B cell (primary cell): ENCODE data around the gene ZSWIM4.

Experiments used
- EZH2 ChIP-seq: IDR thresholded peaks from 2 replicates; pipeline ENCODE4 v1.6.1; 2012; ENCODE audit warnings: borderline replicate concordance, low read depth, mild to moderate bottlenecking, moderate library complexity, low read length; ENCODE audit not compliant: insufficient read depth, poor library complexity, severe bottlenecking
- TF ChIP-seq, protein P1 (sequence below): fragments of 200-600 bp; IDR thresholded peaks from one replicate; pipeline ENCODE4 v1.8.0; 2022; ENCODE audit warnings: antibody characterized with exemption, mild to moderate bottlenecking

DNA sequence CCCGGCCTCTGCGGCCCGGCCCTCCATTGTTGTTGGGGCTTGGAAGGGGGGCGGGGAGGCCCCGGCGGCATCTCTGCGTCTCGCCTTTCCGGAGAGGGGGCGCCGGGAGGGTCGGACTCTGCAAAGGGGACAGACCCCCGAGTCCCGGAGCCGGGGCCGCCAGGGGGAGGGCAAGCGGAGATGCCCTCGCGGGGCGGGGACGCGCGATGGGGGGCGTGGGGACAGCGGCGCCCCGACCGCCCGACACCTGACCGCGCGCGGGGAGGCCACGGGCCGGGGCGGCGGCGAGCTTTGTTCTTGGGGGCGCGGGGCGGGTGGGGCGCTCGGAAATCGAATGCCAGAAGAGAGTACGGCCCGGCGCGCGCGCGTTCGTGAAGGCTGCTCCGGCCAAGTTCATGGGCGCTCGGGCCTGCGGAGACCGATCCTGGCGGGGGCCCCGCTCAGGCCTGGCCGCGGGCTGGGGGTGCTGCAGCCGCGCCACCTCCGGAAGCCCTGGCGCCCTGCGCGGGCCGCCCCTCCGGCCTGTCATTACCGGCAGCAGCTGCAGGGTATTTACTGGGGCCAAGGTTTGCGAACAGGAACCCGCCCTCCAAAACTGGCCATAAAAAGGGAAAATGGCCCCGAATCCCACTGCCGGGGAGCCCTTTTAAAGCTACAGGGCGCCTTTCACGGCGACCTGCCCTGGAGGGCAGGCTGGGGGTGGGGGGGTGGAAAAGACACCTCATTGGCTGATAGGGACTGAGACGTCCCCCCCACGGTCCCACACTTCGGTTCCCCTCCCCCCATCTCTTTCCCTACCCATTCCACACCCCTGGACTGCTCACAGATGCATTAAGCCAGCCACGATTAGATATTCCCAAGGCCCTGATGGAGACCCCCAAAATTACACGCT lies 70.6 kb downstream of the ZSWIM4 start:
- TF ChIP-seq, protein P1, sequence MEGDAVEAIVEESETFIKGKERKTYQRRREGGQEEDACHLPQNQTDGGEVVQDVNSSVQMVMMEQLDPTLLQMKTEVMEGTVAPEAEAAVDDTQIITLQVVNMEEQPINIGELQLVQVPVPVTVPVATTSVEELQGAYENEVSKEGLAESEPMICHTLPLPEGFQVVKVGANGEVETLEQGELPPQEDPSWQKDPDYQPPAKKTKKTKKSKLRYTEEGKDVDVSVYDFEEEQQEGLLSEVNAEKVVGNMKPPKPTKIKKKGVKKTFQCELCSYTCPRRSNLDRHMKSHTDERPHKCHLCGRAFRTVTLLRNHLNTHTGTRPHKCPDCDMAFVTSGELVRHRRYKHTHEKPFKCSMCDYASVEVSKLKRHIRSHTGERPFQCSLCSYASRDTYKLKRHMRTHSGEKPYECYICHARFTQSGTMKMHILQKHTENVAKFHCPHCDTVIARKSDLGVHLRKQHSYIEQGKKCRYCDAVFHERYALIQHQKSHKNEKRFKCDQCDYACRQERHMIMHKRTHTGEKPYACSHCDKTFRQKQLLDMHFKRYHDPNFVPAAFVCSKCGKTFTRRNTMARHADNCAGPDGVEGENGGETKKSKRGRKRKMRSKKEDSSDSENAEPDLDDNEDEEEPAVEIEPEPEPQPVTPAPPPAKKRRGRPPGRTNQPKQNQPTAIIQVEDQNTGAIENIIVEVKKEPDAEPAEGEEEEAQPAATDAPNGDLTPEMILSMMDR = no peak
- peak; percentile 95 for TF ChIP-seq EZH2
